MG63 (cell line): ENCODE measurements around the gene RNF141. TPM values are rescaled to one million over a fixed set of nuclear protein-coding genes. Genes with fewer than 3 reads are reported as not detected.

Experiments
- DNase-seq: peaks from one replicate; pipeline ENCODE4 v3.0.0-alpha.2; 2020
- H3K27me3 ChIP-seq: fragments of 250-450 bp; sonication (Bioruptor Pico); 2 replicates; pipeline ENCODE4 v1.5.1; 2020; ENCODE audit warnings: mild to moderate bottlenecking, moderate library complexity
- H3K36me3 ChIP-seq: fragments of 250-450 bp; sonication (Bioruptor Pico); 2 replicates; pipeline ENCODE4 v1.5.1; 2020; ENCODE audit warnings: mild to moderate bottlenecking, moderate library complexity
- H3K4me3 ChIP-seq: fragments of 250-450 bp; sonication (Bioruptor Pico); 2 replicates; pipeline ENCODE4 v1.5.1; 2020; ENCODE audit warnings: mild to moderate bottlenecking, moderate library complexity
- H3K9me3 ChIP-seq: fragments of 250-450 bp; sonication (Bioruptor Pico); 2 replicates; pipeline ENCODE4 v1.5.1; 2020; ENCODE audit warnings: mild to moderate bottlenecking, moderate library complexity
- total RNA-seq: library from RNA; depleted of rRNA; stranded (reverse); fragments of >200 nt; shearing (Covaris generic); gene quantifications from 2 replicates; pipeline ENCODE4 v1.2.3, GENCODE V29; 2014; ENCODE audit warnings: low replicate concordance

The RNF141 gene
- total RNA-seq, 1 experiment from 2014 or later = 19.2 TPM

- H3K4me3 ChIP-seq = no peak overlapping the region
- no peak for DNase-seq
- H3K27me3 ChIP-seq = no peaks in the 10 kb centered on the region
- H3K36me3 ChIP-seq = peaks cover 20% of the 10 kb centered on the region
- H3K9me3 ChIP-seq = no peaks in the 10 kb centered on the region
Observed at GRCh38 chr11:10496296-10496936, 44.6 kb downstream of the RNF141 start.

GRCh38 chr11:10495464-10495786 is 45.6 kb downstream of the RNF141 start:
- peaks cover 20% of the 10 kb centered on the region for H3K36me3 ChIP-seq
- no peak for DNase-seq

GRCh38 chr11:10494636-10495463 is 46.1 kb downstream of the RNF141 start:
- H3K4me3 ChIP-seq = no peak overlapping the region
- no peaks in the 10 kb centered on the region for H3K9me3 ChIP-seq
- H3K27me3 ChIP-seq = no peaks in the 10 kb centered on the region
- no peak for DNase-seq
- peaks cover 16% of the 10 kb centered on the region for H3K36me3 ChIP-seq

More at GRCh38 chr11:10495464-10495786, 45.6 kb downstream of the RNF141 start:
- H3K4me3 ChIP-seq = no peak overlapping the region
- H3K27me3 ChIP-seq = no peaks in the 10 kb centered on the region
- no peaks in the 10 kb centered on the region for H3K9me3 ChIP-seq

GRCh38 chr11:10493041-10493663 is 47.8 kb downstream of the RNF141 start:
- no peak overlapping the region for H3K4me3 ChIP-seq
- no peak for DNase-seq

GRCh38 chr11:10492084-10492483 is 48.9 kb downstream of the RNF141 start:
- H3K36me3 ChIP-seq = peaks cover 16% of the 10 kb centered on the region
- no peaks in the 10 kb centered on the region for H3K27me3 ChIP-seq
- no peaks in the 10 kb centered on the region for H3K9me3 ChIP-seq
- no peak overlapping the region for H3K4me3 ChIP-seq
- no peak for DNase-seq

More at GRCh38 chr11:10493041-10493663, 47.8 kb downstream of the RNF141 start:
- no peaks in the 10 kb centered on the region for H3K9me3 ChIP-seq
- H3K27me3 ChIP-seq = no peaks in the 10 kb centered on the region
- H3K36me3 ChIP-seq = peaks cover 16% of the 10 kb centered on the region

GRCh38 chr11:10490398-10491241 is 50.4 kb downstream of the RNF141 start:
- Histone ChIP-seq H3K36me3 (peaks cover 16% of the 10 kb centered on the region), H3K27me3 (no peaks in the 10 kb centered on the region), H3K9me3 (no peaks in the 10 kb centered on the region), H3K4me3 (no peak overlapping the region)
- peak; percentile 98 for DNase-seq

GRCh38 chr11:10490032-10490397 is 51.0 kb downstream of the RNF141 start:
- no peak for DNase-seq
- Histone ChIP-seq H3K4me3 (no peak overlapping the region), H3K9me3 (no peaks in the 10 kb centered on the region), H3K36me3 (peaks cover 16% of the 10 kb centered on the region), H3K27me3 (no peaks in the 10 kb centered on the region)

GRCh38 chr11:10488934-10489691 is 51.9 kb downstream of the RNF141 start:
- DNase-seq = peak; percentile 30
- no peaks in the 10 kb centered on the region for H3K9me3 ChIP-seq

GRCh38 chr11:10488121-10488933 is 52.7 kb downstream of the RNF141 start:
- peak; percentile 52 for DNase-seq
- no peak overlapping the region for H3K4me3 ChIP-seq
- no peaks in the 10 kb centered on the region for H3K9me3 ChIP-seq
- no peaks in the 10 kb centered on the region for H3K27me3 ChIP-seq
- H3K36me3 ChIP-seq = peaks cover 8% of the 10 kb centered on the region

More at GRCh38 chr11:10488934-10489691, 51.9 kb downstream of the RNF141 start:
- Histone ChIP-seq H3K4me3 (no peak overlapping the region), H3K36me3 (peaks cover 15% of the 10 kb centered on the region), H3K27me3 (no peaks in the 10 kb centered on the region)

GRCh38 chr11:10487002-10487647 is 53.9 kb downstream of the RNF141 start:
- Histone ChIP-seq H3K9me3 (no peaks in the 10 kb centered on the region), H3K4me3 (no peak overlapping the region), H3K36me3 (no peaks in the 10 kb centered on the region; the same call in none of the 2 replicates), H3K27me3 (no peaks in the 10 kb centered on the region)
- DNase-seq = no peak

GRCh38 chr11:10486161-10486840 is 54.7 kb downstream of the RNF141 start:
- H3K36me3 ChIP-seq = no peaks in the 10 kb centered on the region; the same call in none of the 2 replicates
- DNase-seq = no peak

GRCh38 chr11:10485646-10486045 is 55.3 kb downstream of the RNF141 start:
- H3K27me3 ChIP-seq = no peaks in the 10 kb centered on the region
- no peak for DNase-seq
- H3K4me3 ChIP-seq = no peak overlapping the region
- H3K9me3 ChIP-seq = no peaks in the 10 kb centered on the region
- no peaks in the 10 kb centered on the region; the same call in none of the 2 replicates for H3K36me3 ChIP-seq

More at GRCh38 chr11:10486161-10486840, 54.7 kb downstream of the RNF141 start:
- Histone ChIP-seq H3K27me3 (no peaks in the 10 kb centered on the region), H3K9me3 (no peaks in the 10 kb centered on the region), H3K4me3 (no peak overlapping the region)

GRCh38 chr11:10484461-10485180 is 56.4 kb downstream of the RNF141 start:
- Histone ChIP-seq H3K27me3 (no peaks in the 10 kb centered on the region), H3K9me3 (no peaks in the 10 kb centered on the region), H3K36me3 (no peaks in the 10 kb centered on the region; the same call in none of the 2 replicates), H3K4me3 (no peak overlapping the region)
- no peak for DNase-seq

- H3K27me3 ChIP-seq = no peaks in the 10 kb centered on the region
- H3K9me3 ChIP-seq = no peaks in the 10 kb centered on the region
- DNase-seq = no peak
- no peaks in the 10 kb centered on the region; the same call in none of the 2 replicates for H3K36me3 ChIP-seq
- no peak overlapping the region for H3K4me3 ChIP-seq
Observed at GRCh38 chr11:10483584-10483983, 57.4 kb downstream of the RNF141 start.
